T-cell (primary cell): ENCODE data around the gene TRAIP. TPM values are rescaled to one million over a fixed set of nuclear protein-coding genes. Genes with fewer than 3 reads are reported as not detected.

ENCODE experiments used
- ATAC-seq, 4 experiments: fragments of 200-7000 bp in 3 of 4; fragments of 150-1000 bp in 1 of 4; cut with Tn5 transposase; replicated peaks in 1 of 4; 1 replicate in 3 of 4; 2 replicates in 1 of 4; pipeline ENCODE4 v1.10.0; 2021; ENCODE audit warnings: moderate library complexity in 3 of 4, mild to moderate bottlenecking in 2 of 4, moderate number of reproducible peaks in 1 of 4
- CTCF ChIA-PET, 2 donors: fragments of 300-600 bp; sonication (Branson Sonifier 250); formaldehyde crosslinking; loops; one replicate each; lab custom pipeline; 2022; ENCODE audit warnings: antibody characterized with exemption in 2 of 2; lab: Charles Lee
- POLR2A ChIA-PET, 2 donors: fragments of 300-600 bp; sonication (Branson Sonifier 250); formaldehyde crosslinking; loops; one replicate each; lab custom pipeline; 2022; ENCODE audit warnings: antibody characterized with exemption in 2 of 2; lab: Charles Lee
- DNase-seq, 35 experiments: peaks; one replicate each; pipeline versions ENCODE4 v3.0.0 to v3.0.0-alpha.2; 2013 to 2023
- H3K27ac ChIP-seq: one replicate; pipeline ENCODE4 v1.5.1; 2013; ENCODE audit warnings: low read length
- H3K27me3 ChIP-seq, 2 experiments: replicated peaks in 1 of 2; 1 replicate in 1 of 2; 2 replicates in 1 of 2; pipeline versions ENCODE4 v1.6.1 to v1.7.0; 2013; ENCODE audit warnings: low read length in 1 of 2, mixed read lengths in 1 of 2; ENCODE audit not compliant: control insufficient read depth in 2 of 2, insufficient read depth in 2 of 2; ENCODE audit errors: extremely low read depth in 1 of 2
- H3K36me3 ChIP-seq, 2 donors: 1 replicate in 1 of 2; 2 replicates in 1 of 2; pipeline versions ENCODE4 v1.6.1 to v1.7.0; 2013; ENCODE audit warnings: low read length in 1 of 2; ENCODE audit not compliant: control insufficient read depth in 2 of 2, insufficient read depth in 1 of 2; ENCODE audit errors: extremely low read depth in 1 of 2
- H3K4me1 ChIP-seq, 2 experiments: 1 replicate in 1 of 2; 2 replicates in 1 of 2; pipeline versions ENCODE4 v1.6.1 to v1.7.0; 2013; ENCODE audit warnings: low read length in 2 of 2, mixed read lengths in 1 of 2; ENCODE audit not compliant: insufficient read depth in 2 of 2, control insufficient read depth in 1 of 2; ENCODE audit errors: extremely low read depth in 1 of 2
- H3K4me3 ChIP-seq, 2 donors: 1 replicate in 1 of 2; 2 replicates in 1 of 2; pipeline versions ENCODE4 v1.5.1 to v1.7.0; 2013; ENCODE audit warnings: mild to moderate bottlenecking in 2 of 2, low read length in 1 of 2, moderate library complexity in 1 of 2; ENCODE audit not compliant: control insufficient read depth in 1 of 2; ENCODE audit errors: extremely low read depth in 1 of 2
- H3K9me3 ChIP-seq: 2 replicates; pipeline ENCODE4 v1.7.0; 2013
- H3K27ac Mint-ChIP-seq, 2 donors: one replicate each; pipeline ENCODE4 v1.8.0; 2020 to 2021; ENCODE audit warnings: mild to moderate bottlenecking in 2 of 2, mixed read lengths in 2 of 2
- H3K27me3 Mint-ChIP-seq, 2 donors: one replicate each; pipeline ENCODE4 v1.8.0; 2021 to 2022; ENCODE audit warnings: mixed read lengths in 2 of 2
- H3K36me3 Mint-ChIP-seq: one replicate; pipeline ENCODE4 v1.8.0; 2021; ENCODE audit warnings: mixed read lengths
- H3K4me1 Mint-ChIP-seq, 3 donors: one replicate each; pipeline ENCODE4 v1.8.0; 2020 to 2022; ENCODE audit warnings: mixed read lengths in 3 of 3, mild to moderate bottlenecking in 1 of 3
- H3K4me3 Mint-ChIP-seq, 3 donors: one replicate each; pipeline ENCODE4 v1.8.0; 2020 to 2022; ENCODE audit warnings: mild to moderate bottlenecking in 3 of 3, mixed read lengths in 3 of 3, moderate library complexity in 3 of 3
- H3K9me3 Mint-ChIP-seq, 3 donors: one replicate each; pipeline ENCODE4 v1.8.0; 2020 to 2022; ENCODE audit warnings: mixed read lengths in 3 of 3
- WGBS: methylation state at CpG from one replicate; pipeline ENCODE4 v1.1.5; 2013; ENCODE audit warnings: missing lambda C conversion rate; ENCODE audit not compliant: insufficient coverage; 5-methylcytosine and 5-hydroxymethylcytosine counted together
- total RNA-seq, 35 experiments: library from RNA in 6 of 35; stranded (reverse) in 6 of 35; fragments of 120-200 nt in 1 of 35; gene quantifications; one replicate each; pipeline versions ENCODE4 v1.2.1 to v1.2.4 and lab custom pipeline; 2013 to 2026

The TRAIP gene
- total RNA-seq, 5 donors from 2014 or later (not counting 1 experiment from before 2014, with no cell fraction given) = 4.0 to 5.7 (median 4.4) TPM

DNA sequence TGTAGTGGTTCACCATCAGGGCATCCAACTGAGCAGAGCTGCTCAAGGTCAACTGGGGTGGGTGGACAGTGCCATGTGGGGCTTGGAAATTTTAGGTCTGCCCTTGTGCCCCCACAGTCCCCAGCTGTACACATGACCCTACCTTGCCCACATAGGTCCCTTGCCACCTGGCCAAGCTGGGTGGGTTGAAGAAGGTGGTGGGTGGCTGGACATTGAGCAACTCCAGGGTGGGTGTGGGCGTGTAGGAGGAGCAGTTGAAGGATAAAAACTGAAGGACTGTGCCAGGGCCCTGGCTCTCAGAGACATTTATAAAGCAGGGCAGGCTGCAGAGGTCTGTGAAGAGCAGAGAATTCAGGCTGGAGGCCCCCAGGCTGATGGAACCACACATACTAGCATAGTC lies 57.3 kb downstream of the TRAIP start:
- H3K36me3 ChIP-seq = no peaks in the 10 kb centered on the region
- ATAC-seq (no peak), DNase-seq (no peak)
- CTCF ChIA-PET = no interaction called here
- H3K27me3 Mint-ChIP-seq = peaks cover 0 to 8% of the 10 kb centered on the region in 2 donors
- POLR2A ChIA-PET = no interaction called here
- no peaks in the 10 kb centered on the region for H3K9me3 ChIP-seq
- no peak overlapping the region for H3K4me3 ChIP-seq
- peaks cover 10 to 11% (median 10%) of the 10 kb centered on the region in 3 donors for H3K4me1 Mint-ChIP-seq
- no peaks in the 10 kb centered on the region for H3K36me3 Mint-ChIP-seq
- no peaks in the 10 kb centered on the region for H3K9me3 Mint-ChIP-seq
- no peak overlapping the region for H3K4me3 Mint-ChIP-seq
- no peak overlapping the region for H3K27ac ChIP-seq
- peaks cover 0 to 16% of the 10 kb centered on the region in 2 experiments for H3K4me1 ChIP-seq
- H3K27ac Mint-ChIP-seq = no peak overlapping the region
- WGBS = no CpG with 5 or more reads among the region's 1 CpG
- H3K27me3 ChIP-seq = peaks cover 0 to 13% of the 10 kb centered on the region in 2 experiments

DNA sequence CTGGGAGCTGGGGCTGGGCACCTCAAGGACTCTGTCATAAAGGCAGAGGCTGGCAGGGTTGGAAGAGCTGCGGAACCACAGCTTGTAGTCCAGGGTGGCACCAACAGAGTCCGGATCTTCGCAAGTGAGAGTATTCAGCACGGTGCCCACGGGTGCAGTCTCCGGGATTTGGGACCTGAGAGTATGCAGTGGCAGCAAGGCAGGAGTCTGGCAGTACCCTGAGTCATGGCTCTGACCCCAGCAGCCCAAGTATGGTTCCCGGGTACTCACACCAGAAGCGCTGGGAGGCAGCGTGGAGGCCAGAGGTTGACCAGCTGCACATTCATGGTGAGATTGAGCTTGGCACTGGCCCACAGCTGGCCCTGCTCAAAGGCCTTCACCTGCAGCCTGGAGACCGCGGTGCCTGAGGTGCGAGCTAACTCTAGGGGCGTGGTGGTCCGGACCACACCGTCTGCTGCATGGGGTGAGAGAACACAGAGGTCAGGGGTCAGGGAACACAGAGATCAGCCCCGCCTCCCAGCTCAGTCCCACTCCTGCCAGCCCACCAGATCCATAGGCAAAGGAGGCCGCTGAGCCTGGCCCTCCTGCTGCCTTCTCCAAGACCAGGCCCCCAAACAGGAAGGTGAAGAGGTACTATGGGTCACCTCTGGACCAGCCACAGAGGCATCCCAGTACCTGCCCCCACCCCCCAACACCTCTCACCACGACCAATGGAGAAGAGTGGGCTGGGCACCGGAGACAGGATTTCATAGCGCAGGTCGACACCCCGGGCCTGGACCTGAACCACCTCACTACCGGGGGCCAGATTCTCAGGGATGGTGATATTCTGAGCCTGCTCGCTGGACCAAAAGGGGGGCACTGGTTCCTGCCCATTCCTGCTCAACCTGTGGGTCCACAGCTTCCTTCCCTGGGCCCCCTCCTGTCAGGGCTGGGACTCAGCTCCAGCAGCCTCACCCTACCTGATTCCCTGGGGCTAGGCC lies 61.1 kb downstream of the TRAIP start:
- Mint-ChIP-seq H3K4me1 (peaks cover under 1 to 3% (median 1%) of the 10 kb centered on the region in 3 donors), H3K36me3 (no peaks in the 10 kb centered on the region), H3K27me3 (no peaks in the 10 kb centered on the region), H3K9me3 (no peaks in the 10 kb centered on the region), H3K4me3 (no peak overlapping the region), H3K27ac (no peak overlapping the region)
- H3K9me3 ChIP-seq = no peaks in the 10 kb centered on the region
- DNase-seq (no peak), ATAC-seq (no peak)
- H3K27me3 ChIP-seq = peaks cover 0 to 10% of the 10 kb centered on the region in 2 experiments
- POLR2A ChIA-PET = interaction anchor here in 1 of 2 donors (0.6 kb wide), 2 partner anchors 39 to 289 kb away, joined by 3 to 6 read pairs; no protein-coding TSS in a partner anchor
- CTCF ChIA-PET = interaction anchor here in 1 of 2 donors (0.6 kb wide), 1 partner anchor 41 kb away, joined by 5 read pairs; no protein-coding TSS in a partner anchor
- H3K4me3 ChIP-seq = no peak overlapping the region
- no peak overlapping the region for H3K27ac ChIP-seq
- 89% methylated on average over 21 of the region's 24 CpGs for WGBS
- H3K4me1 ChIP-seq = peaks cover 0 to 2% of the 10 kb centered on the region in 2 experiments
- no peaks in the 10 kb centered on the region for H3K36me3 ChIP-seq

GRCh38 chr3:49794431-49794830 lies 61.9 kb downstream of the TRAIP start:
- ChIA-PET POLR2A (no interaction called here), CTCF (no interaction called here)
- ATAC-seq (no peak), DNase-seq (no peak)
- Histone ChIP-seq H3K36me3 (no peaks in the 10 kb centered on the region), H3K4me3 (no peak overlapping the region), H3K4me1 (peaks cover 3 to 8% of the 10 kb centered on the region in 2 experiments), H3K9me3 (no peaks in the 10 kb centered on the region), H3K27me3 (peaks cover 0 to 10% of the 10 kb centered on the region in 2 experiments), H3K27ac (no peak overlapping the region)
- Mint-ChIP-seq H3K4me3 (no peak overlapping the region), H3K27ac (no peak overlapping the region), H3K4me1 (peaks cover 2 to 8% (median 5%) of the 10 kb centered on the region in 3 donors), H3K9me3 (no peaks in the 10 kb centered on the region), H3K36me3 (no peaks in the 10 kb centered on the region), H3K27me3 (no peaks in the 10 kb centered on the region)
- 83% methylated on average over 3 of the region's 4 CpGs for WGBS

- H3K9me3 ChIP-seq = no peaks in the 10 kb centered on the region
- no peaks in the 10 kb centered on the region for H3K36me3 ChIP-seq
- ATAC-seq (no peak), DNase-seq (no peak)
- peaks cover 0 to 6% of the 10 kb centered on the region in 2 experiments for H3K27me3 ChIP-seq
- peaks cover 2 to 8% (median 5%) of the 10 kb centered on the region in 3 donors for H3K4me1 Mint-ChIP-seq
- ChIA-PET CTCF (no interaction called here), POLR2A (no interaction called here)
- H3K9me3 Mint-ChIP-seq = no peaks in the 10 kb centered on the region
- no peak overlapping the region for H3K4me3 ChIP-seq
- H3K4me3 Mint-ChIP-seq = no peak overlapping the region
- peaks cover 3 to 8% of the 10 kb centered on the region in 2 experiments for H3K4me1 ChIP-seq
- no peaks in the 10 kb centered on the region for H3K36me3 Mint-ChIP-seq
- H3K27ac Mint-ChIP-seq = no peak overlapping the region
- WGBS = 97% methylated on average over 6 of the region's 13 CpGs
- no peak overlapping the region for H3K27ac ChIP-seq
- no peaks in the 10 kb centered on the region for H3K27me3 Mint-ChIP-seq
Measured at GRCh38 chr3:49793486-49794085, 62.8 kb downstream of the TRAIP start.

GRCh38 chr3:49792371-49793150 lies 63.8 kb downstream of the TRAIP start:
- no peak for DNase-seq

DNA sequence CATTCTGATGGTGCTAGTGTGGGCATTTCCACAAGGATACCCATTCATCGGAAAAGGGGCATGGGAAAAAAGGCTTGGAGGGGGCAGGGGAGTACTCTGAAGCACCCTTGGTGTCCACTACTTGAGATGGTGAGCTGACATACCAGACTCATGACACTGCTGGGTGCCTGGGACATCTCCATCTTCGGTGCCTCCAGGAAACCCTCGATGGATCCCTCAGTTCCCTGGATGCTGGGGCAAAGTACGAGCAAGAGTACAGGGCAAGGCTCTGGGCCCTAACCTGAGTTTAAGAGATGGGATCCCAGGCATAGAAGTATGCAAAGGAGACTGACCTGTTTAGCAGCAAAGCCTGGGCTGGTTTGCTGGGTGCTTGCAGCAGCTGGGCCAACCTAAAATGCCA lies 64.8 kb downstream of the TRAIP start:
- H3K36me3 ChIP-seq = no peaks in the 10 kb centered on the region
- H3K27ac Mint-ChIP-seq = no peak overlapping the region
- no peak overlapping the region for H3K4me3 Mint-ChIP-seq
- no peaks in the 10 kb centered on the region for H3K27me3 Mint-ChIP-seq
- H3K36me3 Mint-ChIP-seq = no peaks in the 10 kb centered on the region
- H3K27ac ChIP-seq = no peak overlapping the region
- CTCF ChIA-PET = no interaction called here
- no peak for DNase-seq
- H3K4me1 ChIP-seq = peaks cover 6 to 19% of the 10 kb centered on the region in 2 experiments
- ATAC-seq = no peak
- H3K4me1 Mint-ChIP-seq = peaks cover 8 to 17% (median 10%) of the 10 kb centered on the region in 3 donors
- H3K9me3 ChIP-seq = no peaks in the 10 kb centered on the region
- peaks cover 0 to 9% of the 10 kb centered on the region in 2 experiments for H3K27me3 ChIP-seq
- H3K9me3 Mint-ChIP-seq = no peaks in the 10 kb centered on the region
- POLR2A ChIA-PET = no interaction called here
- no peak overlapping the region for H3K4me3 ChIP-seq
- WGBS = 83% methylated on average over 3 of the region's 4 CpGs

More at GRCh38 chr3:49792371-49793150, 63.8 kb downstream of the TRAIP start:
- H3K9me3 Mint-ChIP-seq = no peaks in the 10 kb centered on the region
- H3K27ac Mint-ChIP-seq = no peak overlapping the region
- no peaks in the 10 kb centered on the region for H3K9me3 ChIP-seq
- ChIA-PET POLR2A (no interaction called here), CTCF (no interaction called here)
- H3K4me3 Mint-ChIP-seq = no peak overlapping the region
- no peak overlapping the region for H3K4me3 ChIP-seq
- H3K4me1 Mint-ChIP-seq = peaks cover 2 to 8% (median 5%) of the 10 kb centered on the region in 3 donors
- H3K27me3 Mint-ChIP-seq = no peaks in the 10 kb centered on the region
- WGBS = 84% methylated on average over 8 of the region's 10 CpGs
- no peaks in the 10 kb centered on the region for H3K36me3 Mint-ChIP-seq
- no peaks in the 10 kb centered on the region for H3K36me3 ChIP-seq
- H3K4me1 ChIP-seq = peaks cover 3 to 9% of the 10 kb centered on the region in 2 experiments
- peaks cover 0 to 12% of the 10 kb centered on the region in 2 experiments for H3K27me3 ChIP-seq
- no peak overlapping the region for H3K27ac ChIP-seq
- no peak for ATAC-seq
